ENCODE data around the gene NIBAN1. TPM values are rescaled to one million over a fixed set of nuclear protein-coding genes. Genes with fewer than 3 reads are reported as not detected.

NIBAN1 gene
- total and polyA plus RNA-seq, 2 of the 8 experiments (the other 6 are each of a cell fraction or from before 2014, with no cell fraction given), result 5.7 to 15.2 TPM

DNA sequence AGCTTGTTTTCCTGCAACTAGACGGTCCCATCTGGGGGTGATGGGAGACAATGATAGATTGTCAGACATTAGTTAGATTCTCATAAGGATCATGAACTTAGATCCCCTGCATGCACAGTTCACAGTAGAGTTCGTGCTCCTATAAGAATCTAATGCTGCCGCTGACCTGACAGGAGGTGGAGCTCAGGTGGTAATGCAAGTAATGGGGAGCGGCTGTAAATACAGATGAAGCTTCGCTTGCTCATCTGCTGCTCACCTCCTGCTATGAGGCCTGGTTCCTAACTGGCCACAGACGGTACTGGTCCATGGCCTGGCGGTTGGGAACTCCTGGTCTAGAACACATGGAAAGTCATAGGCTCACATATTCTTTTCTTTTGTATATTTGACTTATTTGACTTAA lies 42.0 kb downstream of the NIBAN1 start:
- Histone ChIP-seq H3K36me3 (ENCODE audit: control insufficient read depth in 2 of 4, insufficient read depth in 4 of 4, low read length in 3 of 4) (no peaks in the 10 kb centered on the region), H3K4me1 (replicated peaks in 1 of 4; ENCODE audit: control insufficient read depth in 3 of 4, insufficient read depth in 4 of 4, low read length in 3 of 4) (peaks cover 0 to 7% (median 2%) of the 10 kb centered on the region in 4 experiments; a peak in 4 of 7 replicates), H2BK20ac (ENCODE audit: low read length) (no peak overlapping the region), H3K9me3 (ENCODE audit: insufficient read depth in 2 of 2, low read depth in 1 of 2, low read length in 1 of 2) (no peaks in the 10 kb centered on the region), H2BK5ac (ENCODE audit: low read depth, low read length) (no peak overlapping the region), H3K79me2 (ENCODE audit: control insufficient read depth in 1 of 2, insufficient read depth in 2 of 2, low read length in 2 of 2) (no peaks in the 10 kb centered on the region), H4K91ac (replicated peaks; ENCODE audit: insufficient read length, low read length) (no peak overlapping the region), H3K18ac (ENCODE audit: extremely low read depth, low read length) (no peak overlapping the region), H4K8ac (ENCODE audit: extremely low read depth, insufficient read depth, low read length) (no peak overlapping the region), H3K23ac (ENCODE audit: insufficient read length) (no peak overlapping the region), H2AK5ac (ENCODE audit: low read depth, low read length) (no peak overlapping the region), H2AFZ (ENCODE audit: low read length) (no peak overlapping the region), H3K9ac (replicated peaks in 1 of 4; ENCODE audit: extremely low read depth in 1 of 4, low read depth in 3 of 4, low read length in 3 of 4) (no peak overlapping the region), H3K14ac (ENCODE audit: insufficient read length) (no peak overlapping the region), H3K56ac (replicated peaks; ENCODE audit: insufficient read length, low read depth, low read length) (no peak overlapping the region), H4K20me1 (replicated peaks in 1 of 2; ENCODE audit: control insufficient read depth in 1 of 2, insufficient read depth in 2 of 2, low read length in 2 of 2) (no peaks in the 10 kb centered on the region), H4K5ac (ENCODE audit: insufficient read length, low read depth, low read length) (no peak overlapping the region), H2BK12ac (ENCODE audit: low read depth, low read length) (no peak overlapping the region), H3K27ac (ENCODE audit: low read depth, low read length) (no peak overlapping the region), H3K79me1 (ENCODE audit: low read depth, low read length) (no peaks in the 10 kb centered on the region), H3K27me3 (replicated peaks in 1 of 4; ENCODE audit: control insufficient read depth in 3 of 4, extremely low read depth in 1 of 4, insufficient read depth in 3 of 4, low read length in 3 of 4) (no peaks in the 10 kb centered on the region), H3K4ac (replicated peaks; ENCODE audit: insufficient read length, low read depth, low read length) (no peak overlapping the region), H3K4me2 (ENCODE audit: insufficient read depth in 1 of 2, low read depth in 2 of 2, low read length in 2 of 2) (no peak overlapping the region), H2BK120ac (replicated peaks; ENCODE audit: low read depth, low read length) (no peak overlapping the region), H2BK15ac (ENCODE audit: low read length) (no peak overlapping the region), H3K23me2 (ENCODE audit: low read depth, low read length) (no peaks in the 10 kb centered on the region), H3K4me3 (ENCODE audit: extremely low read depth in 1 of 4, insufficient read depth in 2 of 4, low read depth in 3 of 4, low read length in 4 of 4) (no peak overlapping the region)
- no peak for TF ChIP-seq FOSL1 (IDR thresholded peaks at IDR 0.05; ENCODE audit: insufficient read depth, low read depth, low read length)
- 97% methylated on average over 7 of the region's 7 CpGs; no CpG with 5 or more reads in 1 of the 2 experiments for WGBS, 2 experiments (ENCODE audit: extremely low coverage in 1 of 2, insufficient coverage in 1 of 2, insufficient read length in 1 of 2, insufficient replicate concordance in 2 of 2, low coverage in 1 of 2, low lambda C conversion rate in 2 of 2, missing lambda C conversion rate in 1 of 2)
- CTCF ChIA-PET (ENCODE audit: partially characterized antibody), result interaction anchor here (1.0 kb wide), 1 partner anchor 12 kb away, joined by 3 read pairs; no protein-coding TSS in a partner anchor
- no peak for DNase-seq (ENCODE audit: low read depth in 1 of 2, low spot score in 2 of 2)
- FAIRE-seq, result no peak
- POLR2A ChIA-PET (ENCODE audit: partially characterized antibody), result no interaction called here
